Measurements from ENCODE around the gene ST3GAL3. TPM values are rescaled to one million over a fixed set of nuclear protein-coding genes. Genes with fewer than 3 reads are reported as not detected.

ST3GAL3 gene
- total and polyA plus RNA-seq, 2 donors (not counting 3 experiments of a cell fraction or from before 2014, with no cell fraction given) = 14.3 to 35.8 TPM

GRCh38 chr1:43747736-43748135 is 40.4 kb downstream of the ST3GAL3 start:
- Histone ChIP-seq H3K9me1 (replicated peaks; ENCODE audit: control insufficient read depth, extremely low read depth, insufficient read depth, low read length) (no peaks in the 10 kb centered on the region), H3K4me1 (ENCODE audit: control insufficient read depth, extremely low read depth, insufficient read depth, low read length) (no peaks in the 10 kb centered on the region), H3K79me2 (ENCODE audit: control insufficient read depth, insufficient read depth, low read length) (no peaks in the 10 kb centered on the region), H3K4me3 (replicated peaks in 1 of 3; ENCODE audit: insufficient read depth in 1 of 3, low read depth in 1 of 3, low read length in 3 of 3) (no peak overlapping the region), H2AFZ (ENCODE audit: low read depth, low read length) (no peak overlapping the region), H4K20me1 (replicated peaks; ENCODE audit: control insufficient read depth, extremely low read depth, insufficient read depth, low read length) (no peaks in the 10 kb centered on the region), H3K27me3 (ENCODE audit: control insufficient read depth in 2 of 2, insufficient read depth in 2 of 2, low read length in 2 of 2) (no peaks in the 10 kb centered on the region), H3K9ac (replicated peaks; ENCODE audit: extremely low read depth, insufficient read depth, low read length) (no peak overlapping the region), H3K36me3 (ENCODE audit: control insufficient read depth in 2 of 2, extremely low read depth in 1 of 2, insufficient read depth in 2 of 2, low read length in 2 of 2) (no peaks in the 10 kb centered on the region), H3K9me3 (replicated peaks; ENCODE audit: control insufficient read depth, insufficient read depth, low read length) (no peaks in the 10 kb centered on the region), H3K4me2 (ENCODE audit: insufficient read depth, low read length) (no peak overlapping the region), H3K27ac (ENCODE audit: insufficient read depth, low read depth, low read length) (no peak overlapping the region)
- intact Hi-C loops (cut with micrococcal nuclease) = no loop called here
- TF ChIP-seq MAX (IDR thresholded peaks at IDR 0.05; ENCODE audit: insufficient read depth, insufficient read length) (no peak), EZH2 (IDR thresholded peaks at IDR 0.05; ENCODE audit: borderline replicate concordance, low read depth, low read length, severe bottlenecking) (no peak), GATA2 (IDR thresholded peaks at IDR 0.05; ENCODE audit: insufficient read depth, insufficient read length, low read depth, low read length) (no peak), POLR2A (IDR thresholded peaks at IDR 0.05; ENCODE audit: low read depth, low read length) (no peak), POLR2AphosphoS5 (IDR thresholded peaks at IDR 0.05; ENCODE audit: insufficient read depth, low read depth, low read length) (no peak), JUN (IDR thresholded peaks at IDR 0.05; ENCODE audit: borderline replicate concordance, insufficient read depth, insufficient read length, low read depth) (no peak), FOS (IDR thresholded peaks at IDR 0.05; ENCODE audit: borderline replicate concordance, insufficient read depth, low read length) (no peak), MYC (IDR thresholded peaks at IDR 0.05; ENCODE audit: low read depth, low read length) (no peak)
- TF ChIP-seq, protein P1, sequence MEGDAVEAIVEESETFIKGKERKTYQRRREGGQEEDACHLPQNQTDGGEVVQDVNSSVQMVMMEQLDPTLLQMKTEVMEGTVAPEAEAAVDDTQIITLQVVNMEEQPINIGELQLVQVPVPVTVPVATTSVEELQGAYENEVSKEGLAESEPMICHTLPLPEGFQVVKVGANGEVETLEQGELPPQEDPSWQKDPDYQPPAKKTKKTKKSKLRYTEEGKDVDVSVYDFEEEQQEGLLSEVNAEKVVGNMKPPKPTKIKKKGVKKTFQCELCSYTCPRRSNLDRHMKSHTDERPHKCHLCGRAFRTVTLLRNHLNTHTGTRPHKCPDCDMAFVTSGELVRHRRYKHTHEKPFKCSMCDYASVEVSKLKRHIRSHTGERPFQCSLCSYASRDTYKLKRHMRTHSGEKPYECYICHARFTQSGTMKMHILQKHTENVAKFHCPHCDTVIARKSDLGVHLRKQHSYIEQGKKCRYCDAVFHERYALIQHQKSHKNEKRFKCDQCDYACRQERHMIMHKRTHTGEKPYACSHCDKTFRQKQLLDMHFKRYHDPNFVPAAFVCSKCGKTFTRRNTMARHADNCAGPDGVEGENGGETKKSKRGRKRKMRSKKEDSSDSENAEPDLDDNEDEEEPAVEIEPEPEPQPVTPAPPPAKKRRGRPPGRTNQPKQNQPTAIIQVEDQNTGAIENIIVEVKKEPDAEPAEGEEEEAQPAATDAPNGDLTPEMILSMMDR (IDR thresholded peaks at IDR 0.05; ENCODE audit: extremely low read depth in 1 of 2, insufficient read depth in 1 of 2, low read depth in 1 of 2, low read length in 2 of 2) = no peak
- no peak for DNase-seq (ENCODE audit: low read depth, low spot score)
- CTCF ChIA-PET = no interaction called here
- no TSS peak for BruUV-seq (replicated peaks)
- POLR2A ChIA-PET = no interaction called here
- dilution Hi-C loops (cut with MboI; ENCODE audit: extremely low pct_ligation_motif_present, low sequenced_read_pairs) = no loop called here
- FAIRE-seq = no peak
